Measurements from ENCODE around the gene ARL17A. TPM values are rescaled to one million over a fixed set of nuclear protein-coding genes. Genes with fewer than 3 reads are reported as not detected.
A peak's percentile ranks its signal among the peaks of the same experiment; 100 is the strongest.
"Not testable (repeated sequence)": the region's sequence is repeated elsewhere in the genome, so short reads cannot be mapped to it uniquely, and the experiment has no call there.

Gene ARL17A
- 10 to 100 TPM; 18.1 to 38.6 TPM for total RNA-seq

DNA sequence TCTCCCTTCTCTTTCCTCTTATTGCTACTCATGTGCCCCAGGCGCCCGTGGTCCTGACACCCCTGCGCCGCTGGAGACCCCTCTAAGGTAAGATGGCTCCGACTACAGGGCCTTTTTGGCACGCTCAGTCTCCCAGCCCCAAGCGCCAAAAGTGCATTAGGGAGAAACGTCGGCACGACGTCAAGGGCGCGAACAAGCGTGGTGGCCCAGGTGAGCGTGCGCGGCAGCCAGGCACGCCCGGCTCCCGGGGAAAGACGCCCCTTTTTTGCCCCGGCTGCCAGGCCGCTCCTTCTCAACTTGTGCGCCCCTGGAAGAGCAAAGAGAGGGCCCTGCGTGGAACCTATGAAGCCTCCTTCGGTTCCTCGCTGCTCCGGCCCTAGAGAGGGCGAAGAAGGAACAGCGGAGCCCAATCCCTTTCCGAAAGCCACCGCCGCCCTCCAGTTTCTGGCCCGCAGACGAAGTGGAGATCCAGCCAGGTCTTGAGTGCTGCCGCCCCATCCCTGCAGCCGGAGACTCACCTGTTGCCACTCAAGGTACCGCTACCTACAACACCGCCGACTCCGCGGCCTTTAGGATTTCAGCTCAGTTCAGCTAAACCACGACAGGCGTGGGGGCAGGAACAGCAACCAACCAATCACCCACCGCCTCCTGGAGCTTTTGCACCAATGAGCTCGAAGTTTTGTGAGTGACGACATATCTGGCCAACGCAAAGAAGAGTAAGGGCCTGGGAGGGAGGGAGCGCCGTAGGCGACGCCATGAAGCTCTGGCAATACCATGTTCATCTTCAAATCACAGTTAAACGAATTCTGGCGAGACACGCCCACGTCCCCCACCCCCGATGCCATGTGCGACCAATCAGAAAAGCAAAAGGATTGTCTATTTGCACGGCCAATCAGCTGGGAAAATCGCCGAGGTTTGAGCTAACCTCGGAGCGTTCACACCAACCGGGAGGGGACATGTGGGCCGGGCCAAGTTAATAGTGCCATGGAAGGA lies at the start of gene ARL17A:
ARL17A (minus strand) TSS at position 609 of the 993 bp plus-strand sequence. CDS start 3,369 bp downstream, outside the sequence.
- H3K36me3 Mint-ChIP-seq (ENCODE audit: low read depth); H3K9me3 Mint-ChIP-seq; H3K4me1 Mint-ChIP-seq; H3K27ac Mint-ChIP-seq; H3K4me3 Mint-ChIP-seq; H3K27me3 Mint-ChIP-seq: not testable (repeated sequence)
- ATAC-seq (replicated peaks), result peak; percentile 92

DNA sequence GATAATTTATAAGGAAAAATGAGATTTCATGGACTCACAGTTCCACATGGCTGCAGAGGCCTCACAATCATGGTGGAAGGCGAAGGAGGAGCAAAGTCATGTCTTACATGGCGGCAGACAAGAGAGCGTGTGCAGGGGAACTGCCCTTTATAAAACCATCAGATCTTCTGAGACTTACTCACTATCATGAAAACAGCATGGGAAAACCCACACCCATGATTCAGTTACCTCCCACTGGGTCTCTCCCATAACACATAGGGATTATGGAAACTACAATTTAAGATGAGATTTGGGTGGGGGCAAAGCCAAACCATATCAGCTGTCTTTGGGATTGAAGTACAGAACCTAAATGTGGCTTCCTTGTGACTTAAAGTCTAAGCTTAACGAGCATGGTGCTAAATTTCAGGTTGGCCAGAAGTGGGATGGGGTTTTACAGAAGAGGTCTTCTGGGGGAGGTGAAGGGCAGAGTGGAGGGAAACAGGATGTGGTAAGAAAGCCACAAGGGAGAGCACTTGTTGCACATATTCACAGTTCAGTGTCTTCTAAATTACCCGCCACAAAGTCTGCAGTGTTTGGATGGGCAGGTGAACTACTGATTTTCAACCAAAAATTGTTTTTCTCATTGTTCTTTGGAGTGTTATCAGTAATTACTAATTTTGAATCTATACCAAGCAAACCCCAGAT lies 49.4 kb upstream of the ARL17A start:
- H3K27me3 Mint-ChIP-seq, result not testable (repeated sequence)

GRCh38 chr17:46627452-46627851 lies 48.0 kb upstream of the ARL17A start:
- not testable (repeated sequence) for H3K9me3 Mint-ChIP-seq; H3K27ac Mint-ChIP-seq; H3K27me3 Mint-ChIP-seq; ATAC-seq (replicated peaks); H3K36me3 Mint-ChIP-seq (ENCODE audit: low read depth); H3K4me3 Mint-ChIP-seq; H3K4me1 Mint-ChIP-seq

More for the DNA sequence above, 49.4 kb upstream of the ARL17A start:
- H3K36me3 Mint-ChIP-seq (ENCODE audit: low read depth); H3K9me3 Mint-ChIP-seq; H3K4me3 Mint-ChIP-seq; H3K4me1 Mint-ChIP-seq; H3K27ac Mint-ChIP-seq: not testable (repeated sequence)
- ATAC-seq (replicated peaks), result peak; percentile 94

DNA sequence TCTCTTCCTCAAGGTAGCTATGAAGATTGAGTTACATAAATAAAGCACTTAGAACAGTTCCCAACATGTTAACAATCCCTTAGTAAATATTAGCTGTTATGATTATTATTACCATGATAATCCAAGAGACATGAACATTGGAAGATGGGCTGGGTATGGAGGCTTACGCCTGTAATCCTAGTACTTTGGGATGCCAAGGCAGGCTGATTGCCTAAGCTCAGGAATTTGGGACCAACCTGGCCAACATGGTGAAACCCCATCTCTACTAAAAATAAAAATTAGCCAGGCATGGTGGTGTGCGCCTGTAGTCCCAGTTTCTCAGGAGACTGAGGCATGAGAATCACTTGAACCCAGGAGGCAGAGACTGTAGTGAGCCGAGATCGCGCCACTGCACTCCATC lies 45.2 kb upstream of the ARL17A start:
- not testable (repeated sequence) for H3K9me3 Mint-ChIP-seq; H3K4me1 Mint-ChIP-seq; H3K27ac Mint-ChIP-seq; H3K27me3 Mint-ChIP-seq; H3K36me3 Mint-ChIP-seq (ENCODE audit: low read depth); ATAC-seq (replicated peaks); H3K4me3 Mint-ChIP-seq

- not testable (repeated sequence) for H3K36me3 Mint-ChIP-seq (ENCODE audit: low read depth); H3K9me3 Mint-ChIP-seq; ATAC-seq (replicated peaks); H3K27ac Mint-ChIP-seq; H3K4me3 Mint-ChIP-seq; H3K4me1 Mint-ChIP-seq; H3K27me3 Mint-ChIP-seq
Measured at GRCh38 chr17:46623790-46624189, 44.3 kb upstream of the ARL17A start.

- H3K27me3 Mint-ChIP-seq; H3K4me1 Mint-ChIP-seq; H3K27ac Mint-ChIP-seq; H3K4me3 Mint-ChIP-seq; H3K36me3 Mint-ChIP-seq (ENCODE audit: low read depth); ATAC-seq (replicated peaks); H3K9me3 Mint-ChIP-seq: not testable (repeated sequence)
Measured at GRCh38 chr17:46618975-46619374, 39.5 kb upstream of the ARL17A start.

DNA sequence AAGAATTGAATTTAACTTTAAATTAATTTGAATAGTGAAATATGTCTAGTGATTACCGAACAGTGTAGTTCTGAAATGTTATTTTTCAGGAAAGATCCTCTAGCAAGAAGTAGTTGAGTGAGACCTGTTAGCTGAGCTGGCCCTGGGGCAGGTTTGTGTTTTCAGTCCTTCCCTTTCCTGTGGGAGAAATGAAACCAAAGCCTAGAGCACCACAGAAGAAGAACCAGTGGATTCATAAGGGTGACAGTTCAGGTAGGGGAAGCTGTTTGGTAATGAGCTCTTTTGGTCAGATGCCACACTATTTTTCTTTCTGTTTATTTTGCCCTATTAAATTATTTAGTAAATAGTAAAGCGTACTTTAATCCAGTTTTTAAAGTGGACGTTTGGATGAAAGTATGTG lies 37.6 kb upstream of the ARL17A start:
- not testable (repeated sequence) for H3K36me3 Mint-ChIP-seq (ENCODE audit: low read depth); H3K27ac Mint-ChIP-seq; H3K27me3 Mint-ChIP-seq; H3K9me3 Mint-ChIP-seq; H3K4me1 Mint-ChIP-seq; ATAC-seq (replicated peaks); H3K4me3 Mint-ChIP-seq

DNA sequence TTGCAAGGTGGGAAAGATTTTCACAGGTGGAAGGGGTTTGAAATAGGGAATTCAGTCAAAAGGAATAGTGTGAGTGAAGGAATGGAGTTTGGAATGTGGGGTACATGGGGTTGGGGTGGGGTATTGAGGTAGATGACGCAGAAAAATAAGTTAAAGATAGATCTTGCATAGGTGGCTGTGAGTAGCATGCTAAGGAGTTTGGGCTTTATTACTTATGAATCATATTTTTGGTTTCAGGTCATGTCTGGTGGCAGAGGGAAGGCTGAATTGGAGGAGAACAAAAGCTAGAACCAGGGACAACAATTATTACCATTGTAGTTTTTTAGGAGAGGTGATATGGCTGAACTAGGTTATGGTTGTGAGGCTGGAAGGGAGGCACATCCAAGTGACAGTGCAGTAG lies 34.4 kb upstream of the ARL17A start:
- not testable (repeated sequence) for H3K9me3 Mint-ChIP-seq, H3K27ac Mint-ChIP-seq
- ATAC-seq (replicated peaks), result peak; percentile 78

DNA sequence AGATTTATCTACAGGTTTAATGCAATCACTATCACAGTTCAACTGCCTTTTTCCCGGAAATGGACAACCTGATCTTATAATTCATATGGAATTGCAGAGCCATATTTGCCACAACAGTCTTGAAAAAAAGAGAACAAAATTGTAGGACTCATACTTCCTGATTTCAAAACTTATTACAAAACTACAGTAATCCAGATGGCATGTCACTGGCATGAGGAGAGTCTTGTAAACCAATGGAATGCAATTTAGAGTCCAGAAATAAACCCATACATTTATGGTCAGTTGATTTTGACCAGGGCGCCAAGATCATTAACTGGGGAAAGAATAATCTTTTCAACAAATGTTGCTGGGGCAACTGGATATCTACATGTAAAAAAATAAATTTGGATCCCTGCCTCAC lies 31.8 kb upstream of the ARL17A start:
- H3K27ac Mint-ChIP-seq; H3K36me3 Mint-ChIP-seq (ENCODE audit: low read depth); H3K9me3 Mint-ChIP-seq; H3K4me1 Mint-ChIP-seq; H3K4me3 Mint-ChIP-seq; ATAC-seq (replicated peaks); H3K27me3 Mint-ChIP-seq: not testable (repeated sequence)

More for the DNA sequence above, 34.4 kb upstream of the ARL17A start:
- H3K36me3 Mint-ChIP-seq (ENCODE audit: low read depth); H3K4me3 Mint-ChIP-seq; H3K4me1 Mint-ChIP-seq; H3K27me3 Mint-ChIP-seq: not testable (repeated sequence)

- not testable (repeated sequence) for H3K36me3 Mint-ChIP-seq (ENCODE audit: low read depth); H3K4me3 Mint-ChIP-seq; H3K27me3 Mint-ChIP-seq; H3K27ac Mint-ChIP-seq; H3K4me1 Mint-ChIP-seq; H3K9me3 Mint-ChIP-seq
- peak; percentile 70 for ATAC-seq (replicated peaks)
Measured at GRCh38 chr17:46603125-46603524, 23.6 kb upstream of the ARL17A start.

- not testable (repeated sequence) for H3K27me3 Mint-ChIP-seq; H3K27ac Mint-ChIP-seq; H3K4me1 Mint-ChIP-seq; H3K9me3 Mint-ChIP-seq; H3K4me3 Mint-ChIP-seq; H3K36me3 Mint-ChIP-seq (ENCODE audit: low read depth)
- peak; percentile 57 for ATAC-seq (replicated peaks)
Measured at GRCh38 chr17:46600767-46601166, 21.3 kb upstream of the ARL17A start.

- not testable (repeated sequence) for H3K9me3 Mint-ChIP-seq; H3K4me1 Mint-ChIP-seq; H3K27ac Mint-ChIP-seq; H3K36me3 Mint-ChIP-seq (ENCODE audit: low read depth); H3K27me3 Mint-ChIP-seq; H3K4me3 Mint-ChIP-seq
- peak; percentile 82 for ATAC-seq (replicated peaks)
Measured at GRCh38 chr17:46598344-46598931, 18.9 kb upstream of the ARL17A start.

DNA sequence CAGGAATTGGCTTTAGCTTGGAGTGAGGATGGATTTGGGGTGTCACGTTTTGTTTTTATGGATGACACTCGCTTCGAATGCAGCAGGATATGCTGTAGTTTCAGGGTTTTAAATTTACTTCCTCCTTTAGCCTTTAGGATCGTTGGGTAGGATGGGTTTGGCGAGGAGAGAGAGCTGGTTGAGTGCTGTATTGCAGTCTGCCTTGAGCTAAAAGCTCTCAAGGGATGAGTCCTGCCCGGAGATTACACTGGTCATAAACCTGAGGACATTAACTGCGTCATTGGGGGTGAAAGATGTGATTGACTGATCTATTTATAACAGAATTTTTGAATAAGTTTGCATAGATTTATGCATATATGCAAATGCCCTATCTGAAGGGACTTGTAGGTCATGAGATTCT lies 11.8 kb upstream of the ARL17A start:
- H3K4me1 Mint-ChIP-seq; H3K36me3 Mint-ChIP-seq (ENCODE audit: low read depth); H3K27me3 Mint-ChIP-seq; H3K27ac Mint-ChIP-seq; H3K9me3 Mint-ChIP-seq; H3K4me3 Mint-ChIP-seq: not testable (repeated sequence)
- peak; percentile 66 for ATAC-seq (replicated peaks)

- H3K27me3 Mint-ChIP-seq; H3K27ac Mint-ChIP-seq; H3K9me3 Mint-ChIP-seq; H3K4me3 Mint-ChIP-seq; H3K36me3 Mint-ChIP-seq (ENCODE audit: low read depth); H3K4me1 Mint-ChIP-seq: not testable (repeated sequence)
- peak; percentile 83 for ATAC-seq (replicated peaks)
Measured at GRCh38 chr17:46590157-46591146, 11.0 kb upstream of the ARL17A start, which contains the start of gene NSF. TSS of gene NSF (plus strand) at chr17:46590669. CDS start at chr17:46590776, 107 bp downstream.
